B cell (primary cell): ENCODE results near the gene SLC48A1. TPM values are rescaled to one million over a fixed set of nuclear protein-coding genes. Genes with fewer than 3 reads are reported as not detected.
A peak's percentile ranks its signal among the peaks of the same experiment; 100 is the strongest.

Source experiments
- ATAC-seq: fragments of 200-7000 bp; cut with Tn5 transposase; one replicate; pipeline ENCODE4 v1.10.0; 2021; ENCODE audit warnings: low read depth, mild to moderate bottlenecking, moderate number of reproducible peaks, moderate library complexity
- CTCF ChIA-PET: fragments of 350-600 bp; sonication (Branson Sonifier 250); formaldehyde crosslinking; loops from one replicate; lab custom pipeline; 2021; ENCODE audit warnings: antibody characterized with exemption, inconsistent platforms; lab: Charles Lee
- POLR2A ChIA-PET: fragments of 350-600 bp; sonication (Branson Sonifier 250); formaldehyde crosslinking; loops from one replicate; lab custom pipeline; 2021; ENCODE audit warnings: antibody characterized with exemption; lab: Charles Lee
- DNase-seq: peaks from one replicate; pipeline ENCODE4 v3.0.0; 2013
- H2AFZ ChIP-seq: 2 replicates; pipeline ENCODE4 v1.6.1; 2012; ENCODE audit warnings: mild to moderate bottlenecking, low read depth, low read length; ENCODE audit not compliant: insufficient read depth, poor library complexity, severe bottlenecking
- H3K27ac ChIP-seq, 2 donors: 1 replicate in 1 of 2; 2 replicates in 1 of 2; pipeline ENCODE4 v1.5.1; 2012 to 2013; ENCODE audit warnings: low read length in 2 of 2, mild to moderate bottlenecking in 2 of 2, moderate library complexity in 1 of 2
- H3K27me3 ChIP-seq, 4 experiments: fragments of 200-600 bp in 1 of 4; sonication (generic) in 1 of 4; replicated peaks in 1 of 4; 1 replicate in 2 of 4; 2 replicates in 2 of 4; pipeline versions ENCODE4 v1.6.1 to v1.7.0; 2013 to 2016; ENCODE audit warnings: low read length in 3 of 4, mild to moderate bottlenecking in 2 of 4, mixed read lengths in 1 of 4, moderate library complexity in 1 of 4; ENCODE audit not compliant: insufficient read depth in 4 of 4, control insufficient read depth in 3 of 4; ENCODE audit errors: control extremely low read depth in 1 of 4
- H3K36me3 ChIP-seq, 2 experiments: replicated peaks in 1 of 2; 1 replicate in 1 of 2; 2 replicates in 1 of 2; pipeline versions ENCODE4 v1.6.1 to v1.7.1; 2013; ENCODE audit warnings: low read length in 1 of 2; ENCODE audit not compliant: insufficient read depth in 2 of 2, control insufficient read depth in 1 of 2; ENCODE audit errors: control extremely low read depth in 1 of 2, extremely low read depth in 1 of 2
- H3K4me1 ChIP-seq, 2 donors: fragments of 200-600 bp in 1 of 2; sonication (generic) in 1 of 2; 1 replicate in 1 of 2; 2 replicates in 1 of 2; pipeline versions ENCODE4 v1.5.1 to v1.6.1; 2013 to 2017; ENCODE audit warnings: low read length in 2 of 2; ENCODE audit not compliant: control insufficient read depth in 2 of 2, insufficient read depth in 2 of 2
- H3K4me2 ChIP-seq: replicated peaks from 2 replicates; pipeline ENCODE3; 2012; ENCODE audit warnings: mild to moderate bottlenecking, low read depth, low read length; ENCODE audit not compliant: poor library complexity, severe bottlenecking
- H3K4me3 ChIP-seq, 5 experiments: fragments of 200-600 bp in 1 of 5; sonication (generic) in 1 of 5; 1 replicate in 3 of 5; 2 replicates in 2 of 5; pipeline versions ENCODE4 v1.5.1 to v1.7.0; 2011 to 2016; ENCODE audit warnings: low read length in 4 of 5, mild to moderate bottlenecking in 4 of 5, low read depth in 2 of 5, control low read depth in 1 of 5, moderate library complexity in 1 of 5; ENCODE audit not compliant: insufficient read depth in 1 of 5; ENCODE audit errors: control extremely low read depth in 1 of 5, extremely low read depth in 1 of 5
- H3K79me2 ChIP-seq: fragments of 200-600 bp; sonication (generic); one replicate; pipeline ENCODE4 v1.6.0; 2016; ENCODE audit warnings: low read length; ENCODE audit not compliant: control insufficient read depth, insufficient read depth
- H3K9ac ChIP-seq: fragments of 200-600 bp; sonication (generic); 2 replicates; pipeline ENCODE4 v1.6.1; 2017; ENCODE audit warnings: mild to moderate bottlenecking, low read length, moderate library complexity
- H3K9me3 ChIP-seq, 3 donors: one replicate each; pipeline versions ENCODE4 v1.6.1 to v1.7.1; 2013; ENCODE audit warnings: low read length in 2 of 3; ENCODE audit not compliant: control insufficient read depth in 2 of 3, insufficient read depth in 1 of 3; ENCODE audit errors: control extremely low read depth in 1 of 3
- H4K20me1 ChIP-seq: 2 replicates; pipeline ENCODE4 v1.6.0; 2012; ENCODE audit warnings: mild to moderate bottlenecking, low read length; ENCODE audit not compliant: insufficient read depth, control insufficient read depth, poor library complexity, severe bottlenecking
- H3K27ac Mint-ChIP-seq: one replicate; pipeline ENCODE4 v1.8.0; 2021; ENCODE audit warnings: mixed read lengths
- H3K27me3 Mint-ChIP-seq: one replicate; pipeline ENCODE4 v1.8.0; 2021; ENCODE audit warnings: mixed read lengths
- H3K4me1 Mint-ChIP-seq: one replicate; pipeline ENCODE4 v1.8.0; 2021; ENCODE audit warnings: mixed read lengths
- H3K4me3 Mint-ChIP-seq: one replicate; pipeline ENCODE4 v1.8.0; 2021; ENCODE audit warnings: mixed read lengths
- H3K9me3 Mint-ChIP-seq: one replicate; pipeline ENCODE4 v1.8.0; 2022; ENCODE audit warnings: mixed read lengths; ENCODE audit not compliant: insufficient read depth
- CTCF ChIP-seq: fragments of 200-600 bp; IDR thresholded peaks from one replicate; pipeline ENCODE4 v1.8.0; 2022; ENCODE audit warnings: antibody characterized with exemption, mild to moderate bottlenecking
- EZH2 ChIP-seq: IDR thresholded peaks from 2 replicates; pipeline ENCODE4 v1.6.1; 2012; ENCODE audit warnings: borderline replicate concordance, low read depth, mild to moderate bottlenecking, moderate library complexity, low read length; ENCODE audit not compliant: insufficient read depth, poor library complexity, severe bottlenecking
- WGBS: methylation state at CpG from one replicate; pipeline ENCODE4 v1.1.5; 2013; ENCODE audit warnings: missing lambda C conversion rate; ENCODE audit not compliant: insufficient coverage; 5-methylcytosine and 5-hydroxymethylcytosine counted together
- intact Hi-C: fragments of 100-400 bp; cut with micrococcal nuclease; formaldehyde crosslinking; loops from one replicate; pipeline ENCODE4 v1.10.0; 2022
- polyA plus RNA-seq: library from polyadenylated mRNA; depleted of rRNA; stranded (reverse); fragments of >200 nt; gene quantifications from 2 replicates; pipeline ENCODE4 v1.2.3, GENCODE V29; 2012
- total RNA-seq, 2 donors: library from RNA; stranded (reverse); fragments of 120-200 nt in 1 of 2; gene quantifications; 1 replicate in 1 of 2; 2 replicates in 1 of 2; pipeline versions ENCODE4 v1.2.3 to v1.2.4, GENCODE V29; 2013 to 2022

The SLC48A1 gene
- total and polyA plus RNA-seq, 2 donors (not counting 1 experiment from before 2014, with no cell fraction given), result 8.0 to 20.0 TPM

GRCh38 chr12:47819138-47819895 is 46.3 kb downstream of the SLC48A1 start:
- Mint-ChIP-seq H3K9me3 (no peaks in the 10 kb centered on the region), H3K27me3 (no peaks in the 10 kb centered on the region), H3K4me3 (peak overlapping the region; percentile 96), H3K27ac (peak overlapping the region; percentile 91), H3K4me1 (peaks cover 67% of the 10 kb centered on the region)
- peak overlapping the region; percentile 8 to 74 (median 64) for H3K4me3 ChIP-seq
- 1% methylated on average over 76 of the region's 77 CpGs for WGBS
- no peak for TF ChIP-seq EZH2
- TF ChIP-seq CTCF, result peak; percentile 11
- ATAC-seq (peak; percentile 37), DNase-seq (peak; percentile 66)
- CTCF ChIA-PET, result interaction anchor here (0.8 to 38.8 kb wide), 9 partner anchors 12 to 109 kb away, joined by 3 to 1203 read pairs (median 8); no protein-coding TSS in a partner anchor
- intact Hi-C loops, result loop anchor here (1.0 to 5.0 kb wide), 3 partner anchors 11 to 288 kb away; partner anchors contain the start of gene SENP1
- H3K4me2 ChIP-seq, result peak overlapping the region; percentile 79
- peaks cover 59% of the 10 kb centered on the region for H3K79me2 ChIP-seq
- peak overlapping the region; percentile 77 for H3K9ac ChIP-seq
- H3K4me1 ChIP-seq, result peaks cover 54 to 65% of the 10 kb centered on the region in 2 donors
- peak overlapping the region; percentile 84 for H2AFZ ChIP-seq
- POLR2A ChIA-PET, result interaction anchor here (1.0 to 17.3 kb wide), 5 partner anchors 9 to 113 kb away, joined by 3 to 264 read pairs (median 8); partner anchors contain the start of gene RPAP3
- H4K20me1 ChIP-seq, result no peaks in the 10 kb centered on the region
- H3K9me3 ChIP-seq, result no peaks in the 10 kb centered on the region
- peak overlapping the region; percentile 67 to 96 for H3K27ac ChIP-seq
- no peaks in the 10 kb centered on the region for H3K27me3 ChIP-seq
- H3K36me3 ChIP-seq, result no peaks in the 10 kb centered on the region
